Endothelial cell of umbilical vein (primary cell): ENCODE results near the gene BIRC2. TPM values are rescaled to one million over a fixed set of nuclear protein-coding genes. Genes with fewer than 3 reads are reported as not detected.
"Not testable (repeated sequence)": the region's sequence is repeated elsewhere in the genome, so short reads cannot be mapped to it uniquely, and the experiment has no call there.

Source experiments
- BruUV-seq: library from RNA; stranded (reverse); fragments of 400-500 nt; replicated peaks from 2 replicates; lab custom pipeline; 2021; lab: Mats Ljungman, UMichigan
- CTCF ChIA-PET: fragments of 300-600, 350-600 bp; sonication (Branson Sonifier 250); formaldehyde crosslinking; loops from one replicate; lab custom pipeline; 2021; ENCODE audit warnings: antibody characterized with exemption, inconsistent platforms; lab: Charles Lee
- POLR2A ChIA-PET: fragments of 300-600, 350-600 bp; sonication (Branson Sonifier 250); formaldehyde crosslinking; loops from one replicate; lab custom pipeline; 2021; ENCODE audit warnings: antibody characterized with exemption, inconsistent platforms; lab: Charles Lee
- DNase-seq: peaks from one replicate; pipeline ENCODE4 v3.0.0-alpha.2; 2011; ENCODE audit warnings: low read depth, low spot score
- FAIRE-seq: peaks from 2 replicates; lab custom pipeline; 2011; peaks lifted over from hg19 to GRCh38; lab: Jason Lieb, UNC
- H2AFZ ChIP-seq: 2 replicates; pipeline ENCODE4 v1.6.0; 2012; ENCODE audit warnings: low read depth, low read length, control low read depth, inconsistent platforms
- H3K27ac ChIP-seq: 2 replicates; pipeline ENCODE4 v1.5.1; 2011; ENCODE audit warnings: low read depth, mild to moderate bottlenecking, control low read depth, low read length, moderate library complexity; ENCODE audit not compliant: insufficient read depth
- H3K27me3 ChIP-seq, 2 experiments: 2 replicates each; pipeline versions ENCODE4 v1.6.0 to v1.6.1; 2011; ENCODE audit warnings: low read length in 2 of 2, mixed read lengths in 1 of 2; ENCODE audit not compliant: control insufficient read depth in 2 of 2, insufficient read depth in 2 of 2
- H3K36me3 ChIP-seq, 2 experiments: 2 replicates in 1 of 2; 3 replicates in 1 of 2; pipeline ENCODE4 v1.5.1; 2011; ENCODE audit warnings: low read length in 2 of 2, mild to moderate bottlenecking in 1 of 2, moderate library complexity in 1 of 2; ENCODE audit not compliant: control insufficient read depth in 2 of 2, insufficient read depth in 2 of 2; ENCODE audit errors: extremely low read depth in 1 of 2
- H3K4me1 ChIP-seq: 3 replicates; pipeline ENCODE4 v1.5.1; 2011; ENCODE audit warnings: mild to moderate bottlenecking, low read length; ENCODE audit not compliant: control insufficient read depth, insufficient read depth; ENCODE audit errors: extremely low read depth
- H3K4me2 ChIP-seq: 2 replicates; pipeline ENCODE4 v1.6.1; 2011; ENCODE audit warnings: low read length, control low read depth, mixed read lengths; ENCODE audit not compliant: insufficient read depth
- H3K4me3 ChIP-seq, 3 experiments: fragments of 200-600 bp in 1 of 3; sonication (generic), shearing (Covaris generic) in 1 of 3; replicated peaks in 1 of 3; 2 replicates each; pipeline ENCODE4 v1.5.1; 2011 to 2016; ENCODE audit warnings: control low read depth in 3 of 3, low read length in 3 of 3, mild to moderate bottlenecking in 2 of 3, inconsistent platforms in 1 of 3, low read depth in 1 of 3, moderate library complexity in 1 of 3; ENCODE audit not compliant: insufficient read depth in 1 of 3
- H3K79me2 ChIP-seq: 2 replicates; pipeline ENCODE4 v1.6.0; 2012; ENCODE audit warnings: low read length, inconsistent platforms; ENCODE audit not compliant: control insufficient read depth, insufficient read depth
- H3K9ac ChIP-seq: replicated peaks from 2 replicates; pipeline ENCODE3; 2011; ENCODE audit warnings: low read length, control low read depth; ENCODE audit not compliant: insufficient read depth; ENCODE audit errors: extremely low read depth
- H3K9me1 ChIP-seq: replicated peaks from 3 replicates; pipeline ENCODE4 v1.6.0; 2011; ENCODE audit warnings: mild to moderate bottlenecking, low read length; ENCODE audit not compliant: control insufficient read depth, insufficient read depth; ENCODE audit errors: extremely low read depth
- H3K9me3 ChIP-seq: replicated peaks from 2 replicates; pipeline ENCODE4 v1.5.1; 2012; ENCODE audit warnings: low read length, inconsistent platforms; ENCODE audit not compliant: control insufficient read depth, insufficient read depth
- H4K20me1 ChIP-seq: replicated peaks from 2 replicates; pipeline ENCODE3; 2011; ENCODE audit warnings: mild to moderate bottlenecking, low read length; ENCODE audit not compliant: control insufficient read depth, insufficient read depth; ENCODE audit errors: extremely low read depth
- CTCF ChIP-seq, 2 donors: IDR thresholded peaks; 1 replicate in 1 of 2; 2 replicates in 1 of 2; pipeline ENCODE4 v1.5.1; 2011; ENCODE audit warnings: low read length in 2 of 2, mild to moderate bottlenecking in 2 of 2, moderate library complexity in 2 of 2, control low read depth in 1 of 2, inconsistent platforms in 1 of 2, low read depth in 1 of 2; ENCODE audit not compliant: insufficient read depth in 1 of 2; ENCODE audit errors: extremely low read depth in 1 of 2
- EZH2 ChIP-seq: IDR thresholded peaks from 2 replicates; pipeline ENCODE4 v1.6.1; 2012; ENCODE audit warnings: borderline replicate concordance, low read depth, mild to moderate bottlenecking, moderate library complexity, low read length, inconsistent platforms; ENCODE audit not compliant: severe bottlenecking
- FOS ChIP-seq: IDR thresholded peaks from 2 replicates; pipeline ENCODE4 v1.6.1; 2011; ENCODE audit warnings: mild to moderate bottlenecking, low read length, moderate library complexity, borderline replicate concordance; ENCODE audit not compliant: insufficient read depth
- GATA2 ChIP-seq: IDR thresholded peaks from 2 replicates; pipeline ENCODE4 v1.7.0; 2011; ENCODE audit warnings: low read depth, mild to moderate bottlenecking, moderate library complexity, mixed read lengths, low read length; ENCODE audit not compliant: insufficient read length, insufficient read depth
- JUN ChIP-seq: IDR thresholded peaks from 2 replicates; pipeline ENCODE4 v1.6.1; 2011; ENCODE audit warnings: borderline replicate concordance, low read depth; ENCODE audit not compliant: insufficient read length, insufficient read depth
- MAX ChIP-seq: IDR thresholded peaks from 2 replicates; pipeline ENCODE4 v1.6.1; 2011; ENCODE audit not compliant: insufficient read depth, insufficient read length
- MYC ChIP-seq: IDR thresholded peaks from one replicate; pipeline ENCODE4 v1.6.1; 2011; ENCODE audit warnings: mild to moderate bottlenecking, low read depth, low read length
- POLR2A ChIP-seq: IDR thresholded peaks from 2 replicates; pipeline ENCODE4 v1.6.1; 2012; ENCODE audit warnings: low read depth, mild to moderate bottlenecking, control low read depth, low read length
- POLR2AphosphoS5 ChIP-seq: IDR thresholded peaks from 2 replicates; pipeline ENCODE4 v1.6.1; 2012; ENCODE audit warnings: low read depth, mild to moderate bottlenecking, control low read depth, low read length, moderate library complexity; ENCODE audit not compliant: insufficient read depth
- dilution Hi-C: fragments of 300-500 bp; cut with MboI; formaldehyde crosslinking; loops from one replicate; pipeline ENCODE4 v1.15.0; 2019; ENCODE audit warnings: low sequenced_read_pairs; ENCODE audit not compliant: extremely low pct_ligation_motif_present
- intact Hi-C: fragments of 100-400 bp; cut with micrococcal nuclease; formaldehyde crosslinking; loops from one replicate; pipeline ENCODE4 v1.10.0; 2022
- polyA plus RNA-seq, 4 experiments: library from polyadenylated mRNA; depleted of rRNA in 3 of 4; stranded (reverse) in 3 of 4; unstranded in 1 of 4; fragments of >200 nt; gene quantifications; 2 replicates each; pipeline versions ENCODE4 v1.2.1 to v1.2.3, GENCODE V29; 2011 to 2012; ENCODE audit warnings: missing spikeins in 1 of 4
- total RNA-seq: library from RNA; stranded (reverse); gene quantifications from 2 replicates; pipeline ENCODE4 v1.2.3, GENCODE V29; 2021

BIRC2 gene
- total and polyA plus RNA-seq, 2 donors (not counting 3 experiments of a cell fraction or from before 2014, with no cell fraction given), result 42.8 to 47.3 TPM

GRCh38 chr11:102338479-102339010 lies 8.5 kb upstream of the BIRC2 start:
- no peak for FAIRE-seq
- H4K20me1 ChIP-seq, result no peaks in the 10 kb centered on the region
- no peaks in the 10 kb centered on the region for H3K79me2 ChIP-seq
- TF ChIP-seq MYC (no peak), MAX (no peak), EZH2 (no peak), CTCF (IDR thresholded peaks at IDR 0.05; ENCODE audit: extremely low read depth in 1 of 2, insufficient read depth in 1 of 2, low read depth in 1 of 2, low read length in 2 of 2) (no peak), POLR2A (no peak), GATA2 (no peak), FOS (no peak), POLR2AphosphoS5 (no peak), JUN (no peak)
- dilution Hi-C loops, result no loop called here
- no peak overlapping the region for H3K4me2 ChIP-seq
- intact Hi-C loops, result no loop called here
- peaks cover 2% of the 10 kb centered on the region for H3K4me1 ChIP-seq
- no peaks in the 10 kb centered on the region for H3K9me1 ChIP-seq
- H3K36me3 ChIP-seq, result no peaks in the 10 kb centered on the region
- H3K9ac ChIP-seq, result no peak overlapping the region
- no peak overlapping the region for H2AFZ ChIP-seq
- H3K27me3 ChIP-seq, result no peaks in the 10 kb centered on the region
- no TSS peak for BruUV-seq
- ChIA-PET CTCF (interaction anchor here (1.0 to 1.6 kb wide), 3 partner anchors 52 to 275 kb away, joined by 3 to 4 read pairs (median 3); no protein-coding TSS in a partner anchor), POLR2A (no interaction called here)
- H3K9me3 ChIP-seq, result no peaks in the 10 kb centered on the region
- no peak overlapping the region for H3K4me3 ChIP-seq
- no peak for DNase-seq
- no peak overlapping the region for H3K27ac ChIP-seq

- dilution Hi-C loops, result not testable (repeated sequence)
Observed at GRCh38 chr11:102341311-102341710, 5.7 kb upstream of the BIRC2 start.

More at GRCh38 chr11:102341311-102341710, 5.7 kb upstream of the BIRC2 start:
- H3K4me2 ChIP-seq, BruUV-seq, H3K27me3 ChIP-seq, FAIRE-seq, H3K9me3 ChIP-seq, H3K27ac ChIP-seq, H3K4me3 ChIP-seq, H3K36me3 ChIP-seq, H4K20me1 ChIP-seq, H3K79me2 ChIP-seq, H3K9ac ChIP-seq, H3K9me1 ChIP-seq, POLR2A ChIA-PET, DNase-seq: not testable (repeated sequence)
- peak overlapping the region; percentile 17 for H2AFZ ChIP-seq
- intact Hi-C loops, result loop anchor here (1.0 to 2.0 kb wide), 4 partner anchors 25 to 325 kb away; partner anchors contain the start of gene BIRC3
- CTCF ChIA-PET, result interaction anchor here (0.7 to 3.1 kb wide), 47 partner anchors 9 to 600 kb away, joined by 3 to 113 read pairs (median 5); partner anchors contain the start of gene MMP10
- H3K4me1 ChIP-seq, result peaks cover 24% of the 10 kb centered on the region
